T-cell (primary cell): ENCODE results near the gene SP1. TPM values are rescaled to one million over a fixed set of nuclear protein-coding genes. Genes with fewer than 3 reads are reported as not detected.

Experiments used
- ATAC-seq, 4 experiments: fragments of 200-7000 bp in 3 of 4; fragments of 150-1000 bp in 1 of 4; cut with Tn5 transposase; replicated peaks in 1 of 4; 1 replicate in 3 of 4; 2 replicates in 1 of 4; pipeline ENCODE4 v1.10.0; 2021; ENCODE audit warnings: moderate library complexity in 3 of 4, mild to moderate bottlenecking in 2 of 4, moderate number of reproducible peaks in 1 of 4
- CTCF ChIA-PET, 2 donors: fragments of 300-600 bp; sonication (Branson Sonifier 250); formaldehyde crosslinking; loops; one replicate each; lab custom pipeline; 2022; ENCODE audit warnings: antibody characterized with exemption in 2 of 2; lab: Charles Lee
- POLR2A ChIA-PET, 2 donors: fragments of 300-600 bp; sonication (Branson Sonifier 250); formaldehyde crosslinking; loops; one replicate each; lab custom pipeline; 2022; ENCODE audit warnings: antibody characterized with exemption in 2 of 2; lab: Charles Lee
- DNase-seq, 35 experiments: peaks; one replicate each; pipeline versions ENCODE4 v3.0.0 to v3.0.0-alpha.2; 2013 to 2023
- H3K27ac ChIP-seq: one replicate; pipeline ENCODE4 v1.5.1; 2013; ENCODE audit warnings: low read length
- H3K27me3 ChIP-seq, 2 experiments: replicated peaks in 1 of 2; 1 replicate in 1 of 2; 2 replicates in 1 of 2; pipeline versions ENCODE4 v1.6.1 to v1.7.0; 2013; ENCODE audit warnings: low read length in 1 of 2, mixed read lengths in 1 of 2; ENCODE audit not compliant: control insufficient read depth in 2 of 2, insufficient read depth in 2 of 2; ENCODE audit errors: extremely low read depth in 1 of 2
- H3K36me3 ChIP-seq, 2 donors: 1 replicate in 1 of 2; 2 replicates in 1 of 2; pipeline versions ENCODE4 v1.6.1 to v1.7.0; 2013; ENCODE audit warnings: low read length in 1 of 2; ENCODE audit not compliant: control insufficient read depth in 2 of 2, insufficient read depth in 1 of 2; ENCODE audit errors: extremely low read depth in 1 of 2
- H3K4me1 ChIP-seq, 2 experiments: 1 replicate in 1 of 2; 2 replicates in 1 of 2; pipeline versions ENCODE4 v1.6.1 to v1.7.0; 2013; ENCODE audit warnings: low read length in 2 of 2, mixed read lengths in 1 of 2; ENCODE audit not compliant: insufficient read depth in 2 of 2, control insufficient read depth in 1 of 2; ENCODE audit errors: extremely low read depth in 1 of 2
- H3K4me3 ChIP-seq, 2 donors: 1 replicate in 1 of 2; 2 replicates in 1 of 2; pipeline versions ENCODE4 v1.5.1 to v1.7.0; 2013; ENCODE audit warnings: mild to moderate bottlenecking in 2 of 2, low read length in 1 of 2, moderate library complexity in 1 of 2; ENCODE audit not compliant: control insufficient read depth in 1 of 2; ENCODE audit errors: extremely low read depth in 1 of 2
- H3K9me3 ChIP-seq: 2 replicates; pipeline ENCODE4 v1.7.0; 2013
- H3K27ac Mint-ChIP-seq, 2 donors: one replicate each; pipeline ENCODE4 v1.8.0; 2020 to 2021; ENCODE audit warnings: mild to moderate bottlenecking in 2 of 2, mixed read lengths in 2 of 2
- H3K27me3 Mint-ChIP-seq, 2 donors: one replicate each; pipeline ENCODE4 v1.8.0; 2021 to 2022; ENCODE audit warnings: mixed read lengths in 2 of 2
- H3K36me3 Mint-ChIP-seq: one replicate; pipeline ENCODE4 v1.8.0; 2021; ENCODE audit warnings: mixed read lengths
- H3K4me1 Mint-ChIP-seq, 3 donors: one replicate each; pipeline ENCODE4 v1.8.0; 2020 to 2022; ENCODE audit warnings: mixed read lengths in 3 of 3, mild to moderate bottlenecking in 1 of 3
- H3K4me3 Mint-ChIP-seq, 3 donors: one replicate each; pipeline ENCODE4 v1.8.0; 2020 to 2022; ENCODE audit warnings: mild to moderate bottlenecking in 3 of 3, mixed read lengths in 3 of 3, moderate library complexity in 3 of 3
- H3K9me3 Mint-ChIP-seq, 3 donors: one replicate each; pipeline ENCODE4 v1.8.0; 2020 to 2022; ENCODE audit warnings: mixed read lengths in 3 of 3
- WGBS: methylation state at CpG from one replicate; pipeline ENCODE4 v1.1.5; 2013; ENCODE audit warnings: missing lambda C conversion rate; ENCODE audit not compliant: insufficient coverage; 5-methylcytosine and 5-hydroxymethylcytosine counted together
- total RNA-seq, 35 experiments: library from RNA in 6 of 35; stranded (reverse) in 6 of 35; fragments of 120-200 nt in 1 of 35; gene quantifications; one replicate each; pipeline versions ENCODE4 v1.2.1 to v1.2.4 and lab custom pipeline; 2013 to 2026

Gene SP1
- total RNA-seq, 5 donors from 2014 or later (not counting 1 experiment from before 2014, with no cell fraction given) = 72.7 to 109 (median 96.6) TPM

DNA sequence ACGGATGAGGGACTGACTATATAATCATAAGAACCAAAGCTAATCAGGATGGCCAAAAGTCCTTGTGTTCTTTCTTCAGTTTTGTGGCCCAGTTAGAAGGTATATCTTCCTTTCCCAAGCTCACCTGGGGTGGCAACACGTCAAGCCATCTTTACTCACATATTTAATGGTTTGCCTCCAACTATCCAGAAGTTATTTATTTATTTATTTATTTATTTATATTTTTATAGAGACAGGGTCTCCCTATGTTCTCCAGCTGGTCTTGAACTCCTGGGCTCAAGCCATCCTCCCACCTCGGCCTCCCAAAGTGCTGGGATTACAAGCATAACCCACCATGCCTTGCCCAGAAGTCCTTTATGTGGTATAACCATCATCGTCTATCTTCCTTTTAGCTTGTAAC, 32.1 kb upstream of the SP1 start:
- Mint-ChIP-seq H3K27ac (no peak overlapping the region), H3K27me3 (no peaks in the 10 kb centered on the region), H3K4me1 (peaks cover 25 to 27% (median 26%) of the 10 kb centered on the region in 3 donors), H3K36me3 (no peaks in the 10 kb centered on the region), H3K4me3 (no peak overlapping the region), H3K9me3 (no peaks in the 10 kb centered on the region)
- no peaks in the 10 kb centered on the region for H3K36me3 ChIP-seq
- WGBS = no CpG with 5 or more reads among the region's 4 CpGs
- POLR2A ChIA-PET = interaction anchor here in 1 of 2 donors (0.6 to 0.7 kb wide), 3 partner anchors 87 to 266 kb away, joined by 3 to 4 read pairs (median 4); no protein-coding TSS in a partner anchor
- ATAC-seq = no peak
- no peaks in the 10 kb centered on the region for H3K9me3 ChIP-seq
- DNase-seq = no peak
- no peak overlapping the region for H3K27ac ChIP-seq
- no peak overlapping the region for H3K4me3 ChIP-seq
- no peaks in the 10 kb centered on the region for H3K27me3 ChIP-seq
- H3K4me1 ChIP-seq = peaks cover 6 to 22% of the 10 kb centered on the region in 2 experiments
- CTCF ChIA-PET = interaction anchor here (0.5 to 1.2 kb wide), 5 partner anchors 19 to 139 kb away, joined by 3 to 5 read pairs (median 3); partner anchors contain the start of gene AAAS (in 1 of the 2)

GRCh38 chr12:53352331-53353256, 27.4 kb upstream of the SP1 start:
- H3K9me3 Mint-ChIP-seq = no peaks in the 10 kb centered on the region
- no peak overlapping the region for H3K4me3 Mint-ChIP-seq
- H3K36me3 ChIP-seq = no peaks in the 10 kb centered on the region
- POLR2A ChIA-PET = interaction anchor here (0.5 to 1.0 kb wide), 3 partner anchors 31 to 159 kb away, joined by 3 to 4 read pairs (median 3); no protein-coding TSS in a partner anchor
- no peaks in the 10 kb centered on the region for H3K27me3 Mint-ChIP-seq
- peaks cover 6 to 7% (median 6%) of the 10 kb centered on the region in 3 donors for H3K4me1 Mint-ChIP-seq
- DNase-seq (peak; percentile 60 to 95 (median 78)), ATAC-seq (peak; percentile 95 to 99 (median 98))
- H3K4me3 ChIP-seq = no peak overlapping the region
- CTCF ChIA-PET = interaction anchor here (0.5 to 3.6 kb wide), 35 partner anchors 8 to 298 kb away, joined by 3 to 54 read pairs (median 4); partner anchors contain the start of genes SP1 (in 2 of the 2), AAAS (in 1 of the 2), NPFF (in 1 of the 2) and PFDN5 (in 1 of the 2)
- no peak overlapping the region for H3K27ac ChIP-seq
- H3K4me1 ChIP-seq = peaks cover 0 to 6% of the 10 kb centered on the region in 2 experiments
- H3K9me3 ChIP-seq = no peaks in the 10 kb centered on the region
- H3K27ac Mint-ChIP-seq = peak overlapping the region in 1 of 2 donors; percentile 47
- WGBS = 74% methylated on average over 14 of the region's 21 CpGs
- no peaks in the 10 kb centered on the region for H3K27me3 ChIP-seq
- no peaks in the 10 kb centered on the region for H3K36me3 Mint-ChIP-seq

- ChIA-PET POLR2A (no interaction called here), CTCF (interaction anchor here (0.7 to 3.6 kb wide), 15 partner anchors 8 to 159 kb away, joined by 3 to 54 read pairs (median 7); partner anchors contain the start of genes SP1 (in 2 of the 2), AAAS (in 1 of the 2) and NPFF (in 1 of the 2))
- Histone ChIP-seq H3K27me3 (no peaks in the 10 kb centered on the region), H3K27ac (no peak overlapping the region), H3K4me3 (no peak overlapping the region), H3K36me3 (no peaks in the 10 kb centered on the region), H3K9me3 (no peaks in the 10 kb centered on the region), H3K4me1 (peaks cover 0 to 6% of the 10 kb centered on the region in 2 experiments)
- Mint-ChIP-seq H3K9me3 (no peaks in the 10 kb centered on the region), H3K36me3 (no peaks in the 10 kb centered on the region), H3K27ac (no peak overlapping the region), H3K4me1 (peaks cover 6 to 7% (median 6%) of the 10 kb centered on the region in 3 donors), H3K4me3 (no peak overlapping the region), H3K27me3 (no peaks in the 10 kb centered on the region)
- 90% methylated on average over 2 of the region's 5 CpGs for WGBS
- ATAC-seq = no peak
- no peak for DNase-seq
Observed at GRCh38 chr12:53353257-53353655, 26.7 kb upstream of the SP1 start.

GRCh38 chr12:53355121-53355520, 24.9 kb upstream of the SP1 start:
- H3K27ac Mint-ChIP-seq = no peak overlapping the region
- Histone ChIP-seq H3K9me3 (no peaks in the 10 kb centered on the region), H3K4me3 (no peak overlapping the region), H3K4me1 (peaks cover 0 to 6% of the 10 kb centered on the region in 2 experiments), H3K36me3 (no peaks in the 10 kb centered on the region), H3K27ac (no peak overlapping the region), H3K27me3 (no peaks in the 10 kb centered on the region)
- ChIA-PET POLR2A (interaction anchor here (0.6 to 0.7 kb wide), 3 partner anchors 23 to 55 kb away, joined by 8 to 10 read pairs (median 9); no protein-coding TSS in a partner anchor), CTCF (interaction anchor here (0.6 to 1.1 kb wide), 7 partner anchors 27 to 1067 kb away, joined by 3 to 9 read pairs (median 4); partner anchors contain the start of genes CSAD (in 1 of the 2) and ZNF740 (in 1 of the 2))
- H3K9me3 Mint-ChIP-seq = no peaks in the 10 kb centered on the region
- no peak overlapping the region for H3K4me3 Mint-ChIP-seq
- peaks cover 6 to 7% (median 6%) of the 10 kb centered on the region in 3 donors for H3K4me1 Mint-ChIP-seq
- DNase-seq (no peak), ATAC-seq (no peak)
- no peaks in the 10 kb centered on the region for H3K36me3 Mint-ChIP-seq
- WGBS = no CpG with 5 or more reads among the region's 3 CpGs
- H3K27me3 Mint-ChIP-seq = no peaks in the 10 kb centered on the region

- no CpG with 5 or more reads among the region's 5 CpGs for WGBS
- Histone ChIP-seq H3K9me3 (no peaks in the 10 kb centered on the region), H3K4me1 (no peaks in the 10 kb centered on the region), H3K36me3 (no peaks in the 10 kb centered on the region), H3K27ac (no peak overlapping the region), H3K4me3 (no peak overlapping the region), H3K27me3 (no peaks in the 10 kb centered on the region)
- CTCF ChIA-PET = interaction anchor here in 1 of 2 donors (0.5 kb wide), 1 partner anchor 390 kb away, joined by 3 read pairs; no protein-coding TSS in a partner anchor
- ATAC-seq (no peak), DNase-seq (no peak)
- no peaks in the 10 kb centered on the region for H3K27me3 Mint-ChIP-seq
- no peaks in the 10 kb centered on the region for H3K36me3 Mint-ChIP-seq
- peaks cover 0 to 2% (median 0%) of the 10 kb centered on the region in 3 donors for H3K4me1 Mint-ChIP-seq
- POLR2A ChIA-PET = interaction anchor here (0.6 kb wide), 2 partner anchors 28 to 416 kb away, joined by 3 to 16 read pairs; no protein-coding TSS in a partner anchor
- H3K4me3 Mint-ChIP-seq = no peak overlapping the region
- H3K9me3 Mint-ChIP-seq = no peaks in the 10 kb centered on the region
- no peak overlapping the region for H3K27ac Mint-ChIP-seq
Observed at GRCh38 chr12:53358836-53359419, 21.0 kb upstream of the SP1 start.
